GM12801 (cell line): Measurements from ENCODE around the gene SNRNP48.

Source experiments
- TF ChIP-seq, protein P1 (sequence below): IDR thresholded peaks from one replicate; pipeline ENCODE4 v1.5.1; 2011; ENCODE audit warnings: control low read depth; ENCODE audit not compliant: insufficient read length; ENCODE audit errors: extremely low read depth

The SNRNP48 gene

DNA sequence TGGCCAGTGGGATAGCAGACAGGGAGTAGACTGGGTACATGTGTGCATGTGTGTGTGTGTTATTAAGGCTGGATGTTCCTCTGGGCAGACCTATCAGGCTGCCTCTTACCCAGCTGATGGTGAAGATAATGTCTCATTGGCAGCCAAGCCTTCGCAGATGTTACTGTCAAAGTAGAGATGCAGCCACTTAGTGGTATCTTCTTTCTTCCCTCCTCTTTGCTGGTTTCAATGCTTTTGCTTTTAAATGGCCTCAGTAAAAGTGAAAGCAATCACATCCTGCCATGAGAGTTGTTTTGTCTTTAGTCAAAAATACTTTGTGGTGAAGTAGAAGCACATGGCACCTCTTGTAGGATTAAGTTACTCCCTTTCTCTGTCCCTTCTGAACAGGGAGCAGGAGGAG lies 57.5 kb downstream of the SNRNP48 start:
- TF ChIP-seq, protein P1, sequence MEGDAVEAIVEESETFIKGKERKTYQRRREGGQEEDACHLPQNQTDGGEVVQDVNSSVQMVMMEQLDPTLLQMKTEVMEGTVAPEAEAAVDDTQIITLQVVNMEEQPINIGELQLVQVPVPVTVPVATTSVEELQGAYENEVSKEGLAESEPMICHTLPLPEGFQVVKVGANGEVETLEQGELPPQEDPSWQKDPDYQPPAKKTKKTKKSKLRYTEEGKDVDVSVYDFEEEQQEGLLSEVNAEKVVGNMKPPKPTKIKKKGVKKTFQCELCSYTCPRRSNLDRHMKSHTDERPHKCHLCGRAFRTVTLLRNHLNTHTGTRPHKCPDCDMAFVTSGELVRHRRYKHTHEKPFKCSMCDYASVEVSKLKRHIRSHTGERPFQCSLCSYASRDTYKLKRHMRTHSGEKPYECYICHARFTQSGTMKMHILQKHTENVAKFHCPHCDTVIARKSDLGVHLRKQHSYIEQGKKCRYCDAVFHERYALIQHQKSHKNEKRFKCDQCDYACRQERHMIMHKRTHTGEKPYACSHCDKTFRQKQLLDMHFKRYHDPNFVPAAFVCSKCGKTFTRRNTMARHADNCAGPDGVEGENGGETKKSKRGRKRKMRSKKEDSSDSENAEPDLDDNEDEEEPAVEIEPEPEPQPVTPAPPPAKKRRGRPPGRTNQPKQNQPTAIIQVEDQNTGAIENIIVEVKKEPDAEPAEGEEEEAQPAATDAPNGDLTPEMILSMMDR: no peak

DNA sequence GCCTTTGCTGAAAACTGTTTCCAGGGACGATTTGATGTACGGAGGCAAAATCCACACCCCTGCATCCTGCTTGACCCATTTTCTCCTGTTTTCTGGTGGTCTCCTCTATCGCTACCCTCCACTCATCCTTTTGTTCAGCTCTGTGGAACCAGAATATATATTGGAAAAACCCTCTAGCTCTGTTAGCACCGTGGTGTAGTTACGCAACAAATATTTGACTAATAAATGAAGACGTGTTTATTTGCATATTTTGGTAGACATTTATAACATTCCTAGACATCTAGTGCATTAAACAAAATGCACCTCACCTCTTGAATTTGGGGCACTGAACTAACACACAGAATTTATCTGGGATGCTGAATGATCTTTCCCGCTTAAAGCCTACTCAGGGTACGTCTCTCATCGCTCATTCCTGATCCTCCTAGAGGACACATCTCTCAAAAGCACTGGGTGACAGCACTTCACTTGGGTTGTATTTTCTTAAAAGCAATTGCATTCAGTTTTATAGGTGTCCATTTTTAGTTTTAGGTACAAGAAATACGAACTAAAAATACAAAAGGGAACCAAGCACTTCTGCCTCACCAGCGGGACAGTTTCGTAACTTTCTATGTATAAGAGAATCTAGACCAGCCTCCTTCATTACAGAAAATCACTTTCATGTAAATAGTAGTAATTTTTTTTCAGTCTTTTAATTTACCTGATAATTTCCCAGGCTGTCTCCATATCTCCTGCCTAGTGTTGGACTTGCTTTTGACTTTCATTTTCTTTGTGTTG lies 59.2 kb downstream of the SNRNP48 start:
- TF ChIP-seq, protein P1: no peak

DNA sequence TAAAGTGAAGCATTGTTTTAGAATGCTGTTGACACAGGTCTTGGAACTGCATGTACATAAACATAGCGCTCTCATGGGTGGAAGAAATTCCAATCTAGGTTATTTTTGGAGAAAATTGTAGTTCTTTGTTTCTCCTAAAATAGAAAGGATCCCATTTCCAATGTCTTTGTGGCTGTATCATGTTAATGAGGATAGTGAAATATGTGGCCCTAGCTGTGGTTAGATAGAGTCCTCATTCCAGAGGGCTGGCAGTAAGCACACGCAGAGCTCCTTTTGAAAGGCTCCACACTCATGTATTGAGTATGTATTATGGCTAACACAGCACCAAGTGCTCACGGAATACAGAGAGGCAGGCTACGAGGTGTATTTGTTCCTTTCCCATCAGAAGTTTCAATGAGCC lies 60.9 kb downstream of the SNRNP48 start:
- TF ChIP-seq, protein P1: no peak

DNA sequence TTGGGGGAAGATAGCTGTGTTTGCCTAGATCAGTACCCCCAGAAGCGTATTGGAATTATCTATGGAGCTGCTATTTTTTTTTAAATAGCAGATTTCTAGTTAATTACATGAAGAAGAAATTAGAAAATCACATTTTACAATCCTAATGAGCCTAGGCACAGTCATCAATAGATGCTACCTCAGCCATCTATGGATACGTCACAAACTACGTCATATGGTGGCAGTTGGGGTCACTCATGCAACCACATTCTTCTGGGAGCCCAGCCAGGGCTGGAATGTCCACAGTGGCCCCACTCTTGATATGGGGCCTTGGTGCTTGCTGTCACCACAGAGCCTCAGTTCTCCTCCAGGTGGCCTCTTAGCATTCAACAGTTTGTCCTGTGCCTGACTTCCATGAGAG lies 63.0 kb downstream of the SNRNP48 start:
- TF ChIP-seq, protein P1: no peak

DNA sequence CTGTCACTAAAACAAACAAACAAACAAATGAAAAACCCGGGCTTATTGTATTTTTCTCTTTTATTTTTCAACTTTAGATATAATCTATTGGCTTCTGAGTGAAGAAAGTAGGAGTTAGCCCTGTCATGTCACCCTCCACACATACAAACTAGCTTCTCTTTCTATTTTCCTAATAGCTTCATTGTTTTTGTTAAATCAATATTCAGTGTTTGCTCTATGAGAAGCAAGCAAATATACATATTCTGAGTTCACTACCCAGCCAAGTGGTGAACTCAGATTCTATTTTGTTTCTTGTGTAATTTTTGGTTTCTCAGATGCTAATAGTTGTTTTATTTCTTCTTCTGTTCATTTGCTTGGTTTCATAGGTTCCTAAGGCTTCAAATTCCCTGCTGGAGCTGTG lies 66.4 kb downstream of the SNRNP48 start:
- TF ChIP-seq, protein P1: no peak

DNA sequence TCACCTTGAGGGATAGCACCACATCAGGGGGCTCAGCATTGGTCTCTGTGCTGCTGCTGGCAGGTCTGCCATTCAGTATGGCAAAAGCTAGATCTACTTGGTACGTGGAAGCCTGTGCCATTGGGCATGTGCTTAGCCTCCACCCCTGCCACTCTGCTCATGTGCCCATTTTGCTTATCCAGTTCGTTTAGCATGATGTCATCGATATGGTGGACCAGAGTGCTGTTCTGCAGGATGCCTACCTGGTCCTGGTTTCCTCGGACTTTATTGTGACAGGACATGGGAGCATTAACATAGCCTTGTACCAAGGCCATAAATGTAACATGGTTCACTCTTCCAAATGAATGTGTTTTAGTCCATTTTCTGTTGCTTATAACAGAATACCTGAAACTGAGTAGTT lies 68.5 kb downstream of the SNRNP48 start:
- TF ChIP-seq, protein P1: no peak

DNA sequence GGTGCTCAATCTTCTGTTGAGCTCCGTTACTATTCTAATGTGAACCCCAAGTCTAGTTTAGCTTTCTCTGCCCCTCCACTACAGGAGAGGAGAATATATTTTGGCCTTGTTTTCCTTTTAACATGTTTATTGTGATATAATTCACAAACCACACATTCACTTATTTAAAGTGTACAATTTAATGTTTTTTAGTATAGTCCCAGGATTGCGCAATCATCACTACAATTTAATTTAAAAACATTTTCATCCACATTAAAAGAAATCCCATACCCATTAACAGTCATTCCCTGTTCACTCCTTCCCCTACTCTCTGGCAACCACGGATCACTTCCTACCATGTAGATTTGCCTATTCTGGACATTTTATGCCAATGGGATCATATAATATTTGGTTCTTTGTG lies 71.4 kb downstream of the SNRNP48 start:
- TF ChIP-seq, protein P1: no peak
